ENCODE data around the gene MNT.

- TF ChIP-seq EZH2 (IDR thresholded peaks at IDR 0.05; ENCODE audit: borderline replicate concordance, insufficient read depth, low read length, poor library complexity, severe bottlenecking) (no peak), CTCF (IDR thresholded peaks at IDR 0.05; ENCODE audit: poor library complexity, severe bottlenecking) (no peak), EP300 (conservative IDR thresholded peaks at IDR 0.05; ENCODE audit: poor library complexity, severe bottlenecking) (no peak), POLR2AphosphoS5 (IDR thresholded peaks at IDR 0.05) (no peak)
Observed at GRCh38 chr17:2365132-2365531, 35.7 kb downstream of the MNT start.

Measured in neural cell (in vitro differentiated cells).